Measurements from ENCODE around the gene GFRA4. TPM values are rescaled to one million over a fixed set of nuclear protein-coding genes. Genes with fewer than 3 reads are reported as not detected.

GFRA4 gene
- total and polyA plus RNA-seq, 2 experiments from 2014 or later: not detected

GRCh38 chr20:3629893-3630292 lies 33.3 kb downstream of the GFRA4 start:
- Histone ChIP-seq H3K27me3 (no peaks in the 10 kb centered on the region), H3K36me3 (replicated peaks; ENCODE audit: insufficient read depth, low read depth) (no peaks in the 10 kb centered on the region), H2AFZ (no peak overlapping the region), H4K20me1 (ENCODE audit: insufficient read depth, poor library complexity, severe bottlenecking) (no peaks in the 10 kb centered on the region), H3K79me2 (no peaks in the 10 kb centered on the region), H3K4me3 (no peak overlapping the region), H3K27ac (no peak overlapping the region), H3K4me2 (no peak overlapping the region), H3K9me3 (ENCODE audit: low read depth) (no peaks in the 10 kb centered on the region), H3K9me2 (replicated peaks; ENCODE audit: insufficient read depth) (no peaks in the 10 kb centered on the region), H3K4me1 (ENCODE audit: insufficient read depth) (no peaks in the 10 kb centered on the region)
- WGBS (ENCODE audit: low lambda C conversion rate, missing lambda C conversion rate): 78% methylated on average over 2 of the region's 2 CpGs
- DNase-seq (ENCODE audit: low spot score): no peak
- TF ChIP-seq EZH2 (IDR thresholded peaks at IDR 0.05; ENCODE audit: borderline replicate concordance): no peak
- no peak for TF ChIP-seq EZH2phosphoT487 (IDR thresholded peaks at IDR 0.05; ENCODE audit: low read depth, severe bottlenecking, unreplicated experiment)
- no peak for TF ChIP-seq CTCF (IDR thresholded peaks at IDR 0.05; ENCODE audit: poor library complexity)

- H3K79me2 ChIP-seq: no peaks in the 10 kb centered on the region
- H4K20me1 ChIP-seq (ENCODE audit: insufficient read depth, poor library complexity, severe bottlenecking): no peaks in the 10 kb centered on the region
- H3K4me3 ChIP-seq: no peak overlapping the region
- no peaks in the 10 kb centered on the region for H3K9me3 ChIP-seq (ENCODE audit: low read depth)
- DNase-seq (ENCODE audit: low spot score): no peak
- H3K4me2 ChIP-seq: no peak overlapping the region
- no peak overlapping the region for H2AFZ ChIP-seq
- 92% methylated on average over 16 of the region's 16 CpGs for WGBS (ENCODE audit: low lambda C conversion rate, missing lambda C conversion rate)
- H3K27me3 ChIP-seq: no peaks in the 10 kb centered on the region
- no peaks in the 10 kb centered on the region for H3K36me3 ChIP-seq (replicated peaks; ENCODE audit: insufficient read depth, low read depth)
- H3K4me1 ChIP-seq (ENCODE audit: insufficient read depth): no peaks in the 10 kb centered on the region
- TF ChIP-seq EZH2 (IDR thresholded peaks at IDR 0.05; ENCODE audit: borderline replicate concordance): no peak
- TF ChIP-seq CTCF (IDR thresholded peaks at IDR 0.05; ENCODE audit: poor library complexity): no peak
- TF ChIP-seq EZH2phosphoT487 (IDR thresholded peaks at IDR 0.05; ENCODE audit: low read depth, severe bottlenecking, unreplicated experiment): no peak
- H3K27ac ChIP-seq: no peak overlapping the region
- H3K9me2 ChIP-seq (replicated peaks; ENCODE audit: insufficient read depth): no peaks in the 10 kb centered on the region
These were observed 34.5 kb downstream of the GFRA4 start for GRCh38 chr20:3628502-3629314.

- Histone ChIP-seq H3K27me3 (no peaks in the 10 kb centered on the region), H3K4me2 (no peak overlapping the region), H3K4me3 (no peak overlapping the region), H3K27ac (no peak overlapping the region), H2AFZ (no peak overlapping the region), H3K9me2 (replicated peaks; ENCODE audit: insufficient read depth) (no peaks in the 10 kb centered on the region), H3K4me1 (ENCODE audit: insufficient read depth) (no peaks in the 10 kb centered on the region), H3K36me3 (replicated peaks; ENCODE audit: insufficient read depth, low read depth) (no peaks in the 10 kb centered on the region), H3K9me3 (ENCODE audit: low read depth) (no peaks in the 10 kb centered on the region), H4K20me1 (ENCODE audit: insufficient read depth, poor library complexity, severe bottlenecking) (no peaks in the 10 kb centered on the region), H3K79me2 (no peaks in the 10 kb centered on the region)
- TF ChIP-seq EZH2 (IDR thresholded peaks at IDR 0.05; ENCODE audit: borderline replicate concordance) (no peak), CTCF (IDR thresholded peaks at IDR 0.05; ENCODE audit: poor library complexity) (no peak)
- 91% methylated on average over 2 of the region's 2 CpGs for WGBS (ENCODE audit: low lambda C conversion rate, missing lambda C conversion rate)
- no peak for DNase-seq (ENCODE audit: low spot score)
These were observed 35.7 kb downstream of the GFRA4 start for GRCh38 chr20:3627476-3627875.
